HepG2 (cell line): Measurements from ENCODE around the gene NDOR1. TPM values are rescaled to one million over a fixed set of nuclear protein-coding genes. Genes with fewer than 3 reads are reported as not detected.

Experiments
- ATF3 ChIP-seq: sonication (generic); formaldehyde crosslinking; IDR thresholded peaks from 2 replicates; pipeline ENCODE4 v1.4.0; 2020; ENCODE audit warnings: missing genetic modification reagents
- BCLAF1 ChIP-seq: fragments of 450-650 bp; IDR thresholded peaks from 2 replicates; pipeline ENCODE4 v1.6.1; 2017; ENCODE audit warnings: mild to moderate bottlenecking
- DR1 ChIP-seq: sonication (generic); formaldehyde crosslinking; IDR thresholded peaks from 2 replicates; pipeline ENCODE4 v1.8.0; 2021; ENCODE audit warnings: mild to moderate bottlenecking, missing genetic modification reagents, inconsistent platforms
- FOXJ3 ChIP-seq: sonication (generic); formaldehyde crosslinking; IDR thresholded peaks from 2 replicates; pipeline ENCODE4 v1.4.0; 2020; ENCODE audit warnings: missing genetic modification reagents, mild to moderate bottlenecking, borderline replicate concordance
- GATA4 ChIP-seq: sonication (generic); IDR thresholded peaks from 2 replicates; pipeline ENCODE4 v1.6.1; 2016; ENCODE audit warnings: antibody characterized with exemption, low read depth, borderline replicate concordance
- HHEX ChIP-seq: IDR thresholded peaks from 2 replicates; pipeline ENCODE4 v1.6.1; 2016; ENCODE audit warnings: control low read depth
- HNF4A ChIP-seq: sonication (generic); formaldehyde crosslinking; IDR thresholded peaks from 2 replicates; pipeline ENCODE4 v1.4.0; 2020; ENCODE audit warnings: missing genetic modification reagents
- IRF2 ChIP-seq: IDR thresholded peaks from 2 replicates; pipeline ENCODE4 v1.6.1; 2018; ENCODE audit warnings: missing genetic modification reagents, missing compliant biosample characterization
- KAT2B ChIP-seq: fragments of 150-350 bp; IDR thresholded peaks from 2 replicates; pipeline ENCODE4 v1.6.1; 2014; ENCODE audit warnings: low read depth, low read length, borderline replicate concordance
- PPARG ChIP-seq: conservative IDR thresholded peaks from 2 replicates; pipeline ENCODE4 v1.6.1; 2016; ENCODE audit warnings: missing biosample characterization, missing genetic modification reagents
- RBFOX2 ChIP-seq: fragments of 200-400 bp; formaldehyde crosslinking; IDR thresholded peaks from 2 replicates; pipeline ENCODE4 v1.6.1; 2017; ENCODE audit warnings: low read depth, mild to moderate bottlenecking, low read length
- SAP130 ChIP-seq: IDR thresholded peaks from 2 replicates; pipeline ENCODE4 v1.6.1; 2016; ENCODE audit warnings: low read depth
- SIX4 ChIP-seq: sonication (generic); formaldehyde crosslinking; IDR thresholded peaks from 2 replicates; pipeline ENCODE4 v1.4.0; 2020; ENCODE audit warnings: missing genetic modification reagents
- TCF12 ChIP-seq, 2 experiments: fragments of 450-650 bp in 1 of 2; sonication (generic) in 1 of 2; formaldehyde crosslinking in 1 of 2; IDR thresholded peaks; 2 replicates each; pipeline versions ENCODE4 v1.6.1 to v1.8.0; 2017 to 2022; ENCODE audit warnings: antibody characterized with exemption in 1 of 2, mild to moderate bottlenecking in 1 of 2, missing genetic modification reagents in 1 of 2, moderate library complexity in 1 of 2
- U2AF1 ChIP-seq: fragments of 200-400 bp; formaldehyde crosslinking; optimal IDR thresholded peaks from 2 replicates; pipeline ENCODE3; 2017; ENCODE audit warnings: mild to moderate bottlenecking, low read depth, low read length
- ZFP1 ChIP-seq: IDR thresholded peaks from 2 replicates; pipeline ENCODE4 v1.6.1; 2016
- ZMYM3 ChIP-seq: sonication (generic); formaldehyde crosslinking; IDR thresholded peaks from 2 replicates; pipeline ENCODE4 v1.5.1; 2020; ENCODE audit warnings: mild to moderate bottlenecking, missing genetic modification reagents
- ZNF205 ChIP-seq: IDR thresholded peaks from 2 replicates; pipeline ENCODE4 v1.6.1; 2018; ENCODE audit warnings: missing biosample characterization, missing genetic modification reagents
- ZNF275 ChIP-seq: sonication (generic); formaldehyde crosslinking; IDR thresholded peaks from 2 replicates; pipeline ENCODE4 v1.8.0; 2022; ENCODE audit warnings: missing genetic modification reagents, mild to moderate bottlenecking, inconsistent platforms, borderline replicate concordance
- ZNF30 ChIP-seq: sonication (generic); formaldehyde crosslinking; IDR thresholded peaks from 2 replicates; pipeline ENCODE4 v1.5.0; 2020; ENCODE audit warnings: mild to moderate bottlenecking, missing genetic modification reagents
- ZNF333 ChIP-seq: sonication (generic); formaldehyde crosslinking; IDR thresholded peaks from 2 replicates; pipeline ENCODE4 v1.4.0; 2020; ENCODE audit warnings: mild to moderate bottlenecking, missing genetic modification reagents, borderline replicate concordance
- ZNF501 ChIP-seq: sonication (generic); formaldehyde crosslinking; IDR thresholded peaks from 2 replicates; pipeline ENCODE4 v1.5.1; 2020; ENCODE audit warnings: mild to moderate bottlenecking, moderate library complexity, missing genetic modification reagents
- ZNF580 ChIP-seq: IDR thresholded peaks from 2 replicates; pipeline ENCODE4 v1.6.1; 2016; ENCODE audit warnings: low read depth, borderline replicate concordance
- ZNF607 ChIP-seq: sonication (generic); formaldehyde crosslinking; IDR thresholded peaks from 2 replicates; pipeline ENCODE4 v1.5.1; 2020; ENCODE audit warnings: missing genetic modification reagents, mild to moderate bottlenecking, borderline replicate concordance
- ZNF678 ChIP-seq: sonication (generic); formaldehyde crosslinking; IDR thresholded peaks from 2 replicates; pipeline ENCODE4 v1.4.0; 2020; ENCODE audit warnings: mild to moderate bottlenecking, missing genetic modification reagents
- ZNF766 ChIP-seq: sonication (generic); formaldehyde crosslinking; IDR thresholded peaks from 2 replicates; pipeline ENCODE4 v1.5.0; 2020; ENCODE audit warnings: missing genetic modification reagents, borderline replicate concordance
- polyA plus RNA-seq, 8 experiments: library from polyadenylated mRNA; depleted of rRNA in 3 of 8; stranded (reverse) in 7 of 8; unstranded in 1 of 8; fragments of >200 nt; fragmentation: Illumina TruSeq in 4 of 8; extraction: Trizol in 4 of 8; gene quantifications; 2 replicates each; pipeline versions ENCODE4 v1.2.1 to v1.2.3, GENCODE V29; 2011 to 2016; ENCODE audit warnings: low read depth in 4 of 8, missing spikeins in 1 of 8, mixed read lengths in 1 of 8; ENCODE audit not compliant: insufficient read depth in 1 of 8
- total RNA-seq, 5 experiments: library from RNA; depleted of rRNA; stranded (reverse); fragments of >200 nt; fragmentation: Illumina TruSeq; extraction: Trizol; gene quantifications; 2 replicates each; pipeline ENCODE4 v1.2.3, GENCODE V29; 2016; ENCODE audit warnings: low read depth in 1 of 5

The NDOR1 gene
- total and polyA plus RNA-seq, 2 of the 13 experiments (the other 11 are each of a cell fraction or from before 2014, with no cell fraction given): 3.6 to 8.7 TPM

GRCh38 chr9:137236238-137236935, 30.9 kb downstream of the NDOR1 start (continued):
- no peak; the same call in none of the 2 replicates for TF ChIP-seq ZNF275 (CRISPR knock-in tag)
- peak; percentile 86 for TF ChIP-seq IRF2
- TF ChIP-seq ZNF580 (CRISPR knock-in tag): no peak
- TF ChIP-seq TCF12 (IDR thresholded peaks at IDR 0.05): no peak
- peak; percentile 42; the same call in 1 of the 2 replicates for TF ChIP-seq TCF12 (CRISPR knock-in tag; IDR thresholded peaks at IDR 0.05)
- TF ChIP-seq ZNF607 (CRISPR knock-in tag): peak; percentile 53; the same call in 1 of the 2 replicates
- no peak for TF ChIP-seq SIX4 (CRISPR knock-in tag)
- TF ChIP-seq ZNF501 (CRISPR knock-in tag): peak; percentile 92
- TF ChIP-seq ZMYM3 (CRISPR knock-in tag): peak; percentile 36; the same call in 1 of the 2 replicates
- peak; percentile 70; the same call in 1 of the 2 replicates for TF ChIP-seq ZNF205 (CRISPR knock-in tag)
- no peak for TF ChIP-seq U2AF1
- peak; percentile 64; the same call in 1 of the 2 replicates for TF ChIP-seq RBFOX2
- no peak for TF ChIP-seq KAT2B
- no peak for TF ChIP-seq BCLAF1
- peak; percentile 60; the same call in 1 of the 2 replicates for TF ChIP-seq FOXJ3 (CRISPR knock-in tag)
- peak; percentile 33; the same call in 1 of the 2 replicates for TF ChIP-seq DR1 (CRISPR knock-in tag)
- peak; percentile 46 for TF ChIP-seq HNF4A
- peak; percentile 93; the same call in 1 of the 2 replicates for TF ChIP-seq ZNF766 (CRISPR knock-in tag)
- TF ChIP-seq GATA4: peak; percentile 64; the same call in 1 of the 2 replicates
- TF ChIP-seq SAP130 (CRISPR knock-in tag): peak; percentile 86
- TF ChIP-seq ZNF678 (CRISPR knock-in tag): peak; percentile 13; the same call in 1 of the 2 replicates
- TF ChIP-seq PPARG (CRISPR knock-in tag): peak; percentile 42
- TF ChIP-seq ATF3 (CRISPR knock-in tag): no peak
- TF ChIP-seq HHEX (CRISPR knock-in tag): no peak
- TF ChIP-seq ZNF333 (CRISPR knock-in tag): no peak
- TF ChIP-seq ZNF30: no peak
- no peak for TF ChIP-seq ZFP1 (CRISPR knock-in tag)
